Stimulated activated CD4-positive, alpha-beta T cell treated with anti-CD3 and anti-CD28 coated beads, Interleukin-4, amount 100 ng/mL, for 1 hour (primary cell): ENCODE data around the gene MYBPC1.
"Not testable (repeated sequence)": the region's sequence is repeated elsewhere in the genome, so short reads cannot be mapped to it uniquely, and the experiment has no call there.

Source experiments
- DNase-seq: peaks from one replicate; pipeline ENCODE4 v3.0.0-alpha.2; 2020

MYBPC1 gene

GRCh38 chr12:101697197-101697929 lies 102.6 kb downstream of the MYBPC1 start, which contains the start of gene CHPT1:
Gene CHPT1 (plus strand): TSS chr12:101697640. CDS start chr12:101697862, 222 bp downstream.
- DNase-seq = peak; percentile 62

- DNase-seq = peak; percentile 5
These were observed 103.4 kb downstream of the MYBPC1 start for GRCh38 chr12:101697930-101698799.

GRCh38 chr12:101698800-101699347 lies 104.1 kb downstream of the MYBPC1 start:
- DNase-seq = no peak

DNA sequence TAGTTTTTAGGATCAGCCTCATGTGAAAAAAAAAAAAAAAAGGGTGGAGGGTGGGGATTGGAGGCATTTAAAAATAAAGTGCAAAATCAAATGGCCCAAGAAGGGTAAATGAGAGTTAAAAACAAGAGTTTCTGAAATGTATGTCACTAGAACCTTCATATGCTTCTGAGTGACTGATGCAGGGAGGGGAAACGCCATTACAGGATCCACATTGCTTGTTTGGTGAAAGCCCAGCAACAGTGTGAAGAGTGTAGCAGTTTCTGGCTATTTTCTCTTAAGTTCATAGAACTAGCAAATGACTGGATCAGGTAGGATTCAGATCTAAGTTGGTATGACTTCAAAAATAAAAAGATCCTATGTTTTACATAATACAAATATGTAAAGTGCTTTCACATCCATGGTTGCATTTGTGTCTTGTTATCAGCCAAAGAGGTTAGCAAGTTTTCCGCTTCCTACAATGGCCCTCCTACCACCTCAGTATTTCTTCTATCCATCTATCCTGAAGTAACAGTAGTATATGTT lies 105.6 kb downstream of the MYBPC1 start:
- no peak for DNase-seq

DNA sequence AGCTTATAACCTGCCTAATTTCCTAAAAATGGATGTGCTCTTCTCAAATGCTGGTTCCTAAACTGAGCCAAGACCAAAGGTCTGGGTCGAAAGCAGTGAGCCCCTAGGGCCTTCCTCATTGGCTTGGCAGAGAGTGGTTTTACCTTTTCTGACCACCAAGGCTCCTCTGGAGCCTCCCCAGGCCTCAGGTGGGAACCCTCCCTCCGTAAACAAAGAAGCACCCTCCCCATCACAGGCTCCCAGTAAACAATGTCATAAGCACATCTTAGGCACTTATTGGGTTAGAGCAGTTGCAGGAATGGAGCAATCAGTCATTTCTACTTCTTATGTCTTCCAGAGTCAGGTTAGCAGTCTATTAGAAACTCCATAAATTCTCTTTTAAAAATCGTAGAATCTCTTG lies 108.7 kb downstream of the MYBPC1 start:
- DNase-seq = no peak

DNA sequence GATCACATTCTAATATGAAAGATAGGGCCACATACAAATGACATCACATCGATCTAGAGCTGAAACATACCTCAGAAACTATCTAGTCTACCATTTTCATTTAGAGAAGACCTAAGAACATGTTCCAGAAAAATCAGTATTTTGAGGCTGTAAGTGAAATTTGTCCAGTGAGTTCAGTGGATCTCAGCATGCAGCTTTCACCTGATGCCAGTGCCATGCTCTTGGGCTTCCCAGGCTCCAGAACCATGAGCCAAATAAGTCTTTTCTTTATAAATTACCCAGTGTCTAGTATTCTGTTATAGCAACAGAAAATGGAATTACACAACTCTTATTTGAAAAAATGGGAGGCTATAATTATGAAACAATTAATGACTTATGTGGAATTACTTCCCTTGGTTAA lies 111.6 kb downstream of the MYBPC1 start:
- no peak for DNase-seq

GRCh38 chr12:101707131-101707782 lies 112.5 kb downstream of the MYBPC1 start:
- no peak for DNase-seq

- DNase-seq = no peak
These were observed 115.5 kb downstream of the MYBPC1 start for GRCh38 chr12:101710288-101710687.

GRCh38 chr12:101713059-101713682 lies 118.4 kb downstream of the MYBPC1 start:
- DNase-seq = no peak

GRCh38 chr12:101713930-101714329 lies 119.2 kb downstream of the MYBPC1 start:
- DNase-seq = no peak

- DNase-seq = no peak
These were observed 120.2 kb downstream of the MYBPC1 start for GRCh38 chr12:101714877-101715444.

DNA sequence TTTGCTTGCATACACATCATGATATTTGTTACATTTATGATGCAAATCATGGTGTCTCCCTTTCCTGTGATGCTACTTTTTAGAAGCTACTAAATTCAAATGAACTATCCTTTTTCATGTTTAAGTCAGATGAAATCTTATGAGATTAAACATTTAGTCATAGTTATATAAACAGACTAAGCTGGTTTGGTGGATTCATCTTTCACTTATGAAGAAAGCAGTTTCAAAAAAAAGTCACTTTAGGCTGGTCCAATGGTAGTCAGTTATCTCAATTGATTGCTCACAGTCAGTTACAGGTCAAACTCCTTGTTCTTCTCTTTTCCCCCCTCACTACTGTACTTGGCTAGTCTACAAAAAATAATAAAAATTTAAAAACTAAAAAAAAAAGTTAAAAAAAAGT lies 124.8 kb downstream of the MYBPC1 start:
- DNase-seq = no peak

DNA sequence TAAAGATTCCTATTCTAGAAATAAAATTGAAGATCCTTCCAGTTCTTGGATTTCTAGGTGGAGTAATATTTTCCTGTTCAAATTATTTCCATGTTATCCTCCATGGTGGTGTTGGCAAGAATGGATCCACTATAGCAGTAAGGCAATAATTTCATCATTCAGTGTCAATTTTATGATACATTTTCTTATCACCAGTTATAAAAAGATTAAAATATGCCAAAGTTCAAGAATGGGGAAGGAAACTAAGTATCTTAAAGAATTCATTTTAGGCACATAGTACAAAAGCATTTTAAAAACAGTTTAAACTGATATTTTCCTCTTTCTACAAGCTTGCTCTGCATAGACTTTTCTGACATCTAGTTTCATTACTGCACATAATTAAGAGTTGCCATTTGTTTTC lies 125.3 kb downstream of the MYBPC1 start:
- no peak for DNase-seq

DNA sequence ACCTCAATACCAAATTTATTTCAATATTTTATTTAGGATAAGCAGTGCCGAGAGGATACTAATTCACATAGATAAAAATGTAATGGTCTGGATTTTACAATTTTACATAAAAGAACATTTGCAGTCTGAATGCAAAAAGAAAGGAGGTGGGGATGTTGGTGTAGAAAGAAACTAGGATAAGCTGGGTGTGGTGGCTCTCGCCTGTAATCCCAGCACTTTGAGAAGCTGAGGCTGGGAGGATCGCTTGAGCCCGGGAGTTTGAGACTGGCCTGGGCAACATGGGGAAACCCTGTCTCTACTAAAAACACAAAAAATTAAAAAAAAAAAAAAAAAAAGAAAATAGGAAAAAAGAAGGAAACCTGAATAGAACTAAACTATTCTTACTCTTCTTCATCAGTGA lies 127.6 kb downstream of the MYBPC1 start:
- no peak for DNase-seq

DNA sequence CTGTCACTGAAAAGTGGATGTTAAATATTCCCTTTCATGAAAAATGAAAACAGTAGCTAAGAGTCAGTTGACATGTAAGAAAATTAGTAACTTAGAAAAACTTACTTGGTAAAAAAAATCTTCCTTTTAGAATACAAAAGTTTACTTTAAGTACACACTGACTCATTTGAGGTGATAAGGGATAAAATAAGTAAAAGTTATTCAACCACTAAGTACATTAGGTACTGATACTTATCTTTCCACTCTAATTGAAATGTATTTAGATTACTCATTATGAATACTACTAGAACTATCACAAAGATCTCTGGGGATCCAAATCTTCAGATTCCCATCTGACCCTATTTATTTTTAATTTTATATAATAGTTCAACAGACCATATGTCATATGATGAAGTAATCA lies 132.3 kb downstream of the MYBPC1 start:
- no peak for DNase-seq

- no peak for DNase-seq
These were observed 135.1 kb downstream of the MYBPC1 start for GRCh38 chr12:101729842-101730241.

DNA sequence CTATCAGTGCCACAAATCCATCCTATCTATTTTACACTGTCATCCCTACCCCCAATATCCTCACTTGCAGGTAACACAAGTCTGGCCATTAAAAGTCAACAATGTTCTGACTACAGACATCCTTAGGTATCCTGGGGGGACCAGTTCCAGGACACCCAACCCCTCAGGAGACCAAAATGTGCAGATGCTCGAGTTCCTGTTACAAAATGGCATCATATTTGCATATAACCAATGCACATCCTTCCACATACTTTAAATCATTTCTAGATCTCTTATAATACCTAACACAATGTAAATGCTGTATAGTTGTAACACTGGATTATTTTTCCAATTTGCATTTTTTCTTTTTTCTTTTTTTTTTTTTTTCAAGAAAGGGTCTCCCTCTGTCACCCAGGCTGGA lies 137.5 kb downstream of the MYBPC1 start:
- no peak for DNase-seq

DNA sequence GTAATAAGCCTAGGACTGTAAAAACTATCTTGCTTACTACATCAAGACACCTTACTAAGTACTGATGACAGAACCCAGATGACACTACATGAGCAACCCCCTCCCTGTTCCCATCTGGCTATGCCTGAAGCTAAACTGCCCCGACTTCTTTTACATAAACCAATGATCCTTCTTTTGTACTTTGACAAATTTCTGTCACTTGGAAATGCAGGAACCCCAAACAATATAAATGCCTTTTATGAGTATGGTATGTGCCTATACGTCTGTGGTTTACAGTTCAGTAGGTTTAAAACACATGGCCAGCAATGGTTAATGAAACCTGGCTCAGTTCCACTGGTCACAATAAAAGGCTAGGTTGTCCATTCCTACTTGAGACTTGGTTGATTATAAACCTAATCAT lies 138.4 kb downstream of the MYBPC1 start:
- DNase-seq = no peak

DNA sequence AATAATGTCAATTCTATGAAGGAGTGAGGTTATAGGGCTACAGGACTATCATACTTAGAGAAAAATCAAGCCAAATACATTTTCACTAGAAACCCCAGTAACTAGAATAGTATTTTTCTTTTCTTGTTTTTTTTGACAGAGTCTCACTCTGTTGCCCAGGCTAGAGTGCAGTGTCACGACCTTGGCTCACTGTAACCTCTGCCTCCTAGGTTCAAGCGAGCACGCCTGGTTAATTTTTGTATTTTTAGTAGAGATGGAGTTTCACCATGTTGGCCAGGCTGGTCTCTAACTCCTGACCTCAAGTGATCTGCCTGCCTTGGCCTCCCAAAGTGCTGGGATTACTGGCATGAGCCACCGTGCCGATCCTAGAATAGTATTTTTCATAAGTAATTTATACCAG lies 139.7 kb downstream of the MYBPC1 start:
- not testable (repeated sequence) for DNase-seq
